ENCODE data around the gene SIPA1L3.
A peak's percentile ranks its signal among the peaks of the same experiment; 100 is the strongest.
"Not testable (repeated sequence)": the region's sequence is repeated elsewhere in the genome, so short reads cannot be mapped to it uniquely, and the experiment has no call there.

The SIPA1L3 gene

DNA sequence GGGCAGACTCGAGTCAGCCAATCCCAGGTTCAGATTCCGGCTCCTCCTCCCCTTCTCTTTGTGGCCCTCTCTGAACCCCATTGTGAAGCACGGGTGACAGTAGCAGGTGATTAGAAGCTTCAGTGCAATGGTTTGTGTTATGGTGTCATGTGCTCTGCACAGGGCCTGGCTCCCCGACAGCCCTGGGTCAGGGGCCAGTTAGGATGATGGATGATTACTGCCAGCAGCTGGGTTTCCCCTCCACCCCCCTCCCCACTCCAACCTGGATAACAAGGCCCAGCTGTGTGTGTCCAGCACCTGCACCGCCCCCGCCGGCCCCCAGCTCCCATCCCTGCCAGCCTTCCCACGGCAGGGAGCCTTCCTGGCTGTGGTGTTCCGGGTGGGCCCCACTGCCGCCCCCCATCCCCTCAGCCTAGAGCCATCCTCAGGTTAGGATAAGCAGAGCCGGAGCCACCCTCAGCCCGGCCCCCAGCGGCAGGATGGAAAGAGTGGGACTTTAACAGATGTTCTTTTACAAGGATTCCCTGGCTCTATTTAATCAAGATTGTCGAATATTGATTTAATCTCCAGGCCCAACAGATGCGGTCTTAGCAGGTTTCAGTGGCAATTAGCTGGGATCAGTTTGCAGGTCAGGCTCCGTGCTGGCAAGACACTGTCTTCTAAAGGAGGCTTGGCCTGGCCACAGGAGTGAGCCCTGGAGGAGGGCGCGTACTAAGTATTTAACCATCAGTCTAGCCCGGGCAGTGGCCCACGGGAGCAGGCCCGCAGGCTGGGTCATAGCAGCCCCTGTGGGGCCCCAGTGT, 156.2 kb downstream of the SIPA1L3 start:
- TF ChIP-seq, protein P1, sequence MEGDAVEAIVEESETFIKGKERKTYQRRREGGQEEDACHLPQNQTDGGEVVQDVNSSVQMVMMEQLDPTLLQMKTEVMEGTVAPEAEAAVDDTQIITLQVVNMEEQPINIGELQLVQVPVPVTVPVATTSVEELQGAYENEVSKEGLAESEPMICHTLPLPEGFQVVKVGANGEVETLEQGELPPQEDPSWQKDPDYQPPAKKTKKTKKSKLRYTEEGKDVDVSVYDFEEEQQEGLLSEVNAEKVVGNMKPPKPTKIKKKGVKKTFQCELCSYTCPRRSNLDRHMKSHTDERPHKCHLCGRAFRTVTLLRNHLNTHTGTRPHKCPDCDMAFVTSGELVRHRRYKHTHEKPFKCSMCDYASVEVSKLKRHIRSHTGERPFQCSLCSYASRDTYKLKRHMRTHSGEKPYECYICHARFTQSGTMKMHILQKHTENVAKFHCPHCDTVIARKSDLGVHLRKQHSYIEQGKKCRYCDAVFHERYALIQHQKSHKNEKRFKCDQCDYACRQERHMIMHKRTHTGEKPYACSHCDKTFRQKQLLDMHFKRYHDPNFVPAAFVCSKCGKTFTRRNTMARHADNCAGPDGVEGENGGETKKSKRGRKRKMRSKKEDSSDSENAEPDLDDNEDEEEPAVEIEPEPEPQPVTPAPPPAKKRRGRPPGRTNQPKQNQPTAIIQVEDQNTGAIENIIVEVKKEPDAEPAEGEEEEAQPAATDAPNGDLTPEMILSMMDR (IDR thresholded peaks at IDR 0.05; ENCODE audit: low read depth, low read length) = no peak
- no peak for DNase-seq (ENCODE audit: low read depth in 2 of 2)
- no peak overlapping the region for H3K4me3 ChIP-seq (replicated peaks in 1 of 2; ENCODE audit: low read depth in 2 of 2, low read length in 2 of 2)

DNA sequence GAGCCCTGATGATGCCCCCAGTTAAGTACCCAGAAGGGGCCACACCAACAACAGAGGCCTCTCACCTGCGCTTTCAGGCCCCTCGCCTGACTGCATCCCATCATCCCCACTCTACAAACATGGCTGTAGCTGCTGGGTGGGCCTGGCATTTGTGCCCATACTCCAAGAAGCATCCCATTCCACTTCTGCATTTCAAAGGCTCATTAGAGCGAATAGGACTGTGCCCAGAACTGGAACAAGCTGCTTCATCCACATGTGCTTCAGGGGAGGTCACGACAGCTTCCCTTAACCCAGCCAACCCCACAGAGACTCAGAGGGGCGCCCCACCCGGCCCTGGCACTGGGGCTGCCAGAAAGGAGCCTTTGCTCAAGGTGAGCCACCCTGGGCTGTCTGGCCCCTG, 156.9 kb downstream of the SIPA1L3 start:
- H3K4me3 ChIP-seq (replicated peaks in 1 of 2; ENCODE audit: low read depth in 2 of 2, low read length in 2 of 2) = no peak overlapping the region
- TF ChIP-seq, protein P1 (IDR thresholded peaks at IDR 0.05; ENCODE audit: low read depth, low read length) = no peak
- DNase-seq (ENCODE audit: low read depth in 2 of 2) = no peak

DNA sequence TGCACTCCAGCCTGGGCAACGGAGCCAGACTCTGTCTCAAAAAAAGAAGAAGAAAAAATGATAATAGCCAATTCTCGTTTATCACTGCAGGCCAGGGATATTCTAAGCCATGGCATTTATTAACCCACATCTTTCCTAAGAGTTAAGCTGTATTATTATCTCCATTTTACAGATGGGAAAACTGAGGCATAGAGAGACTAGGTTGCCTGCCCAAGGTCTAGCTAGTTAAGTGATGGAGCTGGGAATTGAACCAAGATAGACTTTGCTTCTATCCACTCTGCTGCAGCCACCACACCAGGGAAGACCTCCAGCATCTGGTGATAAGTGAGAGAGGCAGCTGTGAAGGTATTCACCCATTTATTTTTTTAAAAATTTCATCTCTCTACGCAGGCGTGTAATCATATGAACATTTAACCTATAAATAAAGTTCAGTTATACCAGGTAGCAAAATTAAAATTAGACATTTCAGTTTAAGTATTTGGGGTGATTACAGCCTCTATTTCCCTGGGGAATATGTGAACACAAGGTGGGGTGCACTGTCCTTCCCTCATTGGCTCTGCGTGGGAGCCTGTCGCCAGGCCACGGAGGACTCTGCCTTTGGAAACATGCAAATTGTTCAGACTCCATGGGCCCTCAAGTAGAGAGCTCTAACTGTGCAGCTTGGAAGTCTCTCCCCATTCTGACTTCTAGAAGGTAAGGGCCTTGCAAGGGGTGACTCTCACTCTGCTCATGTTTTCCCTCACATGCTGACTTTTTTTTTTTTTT, 157.8 kb downstream of the SIPA1L3 start:
- DNase-seq (ENCODE audit: low read depth in 2 of 2) = no peak
- H3K4me3 ChIP-seq (replicated peaks in 1 of 2; ENCODE audit: low read depth in 2 of 2, low read length in 2 of 2) = no peak overlapping the region
- TF ChIP-seq, protein P1 (IDR thresholded peaks at IDR 0.05; ENCODE audit: low read depth, low read length) = no peak

DNA sequence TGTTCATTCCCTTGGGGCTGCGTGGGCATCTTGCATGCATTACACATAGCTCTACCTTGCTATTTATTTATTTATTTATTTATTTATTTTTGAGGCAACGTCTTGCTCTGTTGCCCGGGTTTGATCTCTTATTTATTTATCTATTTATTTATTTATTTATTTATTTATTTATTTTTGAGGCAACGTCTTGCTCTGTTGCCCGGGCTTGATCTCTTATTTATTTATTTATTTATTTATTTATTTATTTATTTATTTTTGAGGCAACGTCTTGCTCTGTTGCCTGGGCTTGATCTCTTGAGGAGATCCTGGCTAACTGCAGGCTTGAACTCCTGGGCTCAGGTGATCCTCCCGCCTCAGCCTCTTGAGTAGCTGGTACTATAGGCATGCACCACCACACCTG, 158.8 kb downstream of the SIPA1L3 start:
- not testable (repeated sequence) for H3K4me3 ChIP-seq (replicated peaks in 1 of 2; ENCODE audit: low read depth in 2 of 2, low read length in 2 of 2); DNase-seq (ENCODE audit: low read depth in 2 of 2)

DNA sequence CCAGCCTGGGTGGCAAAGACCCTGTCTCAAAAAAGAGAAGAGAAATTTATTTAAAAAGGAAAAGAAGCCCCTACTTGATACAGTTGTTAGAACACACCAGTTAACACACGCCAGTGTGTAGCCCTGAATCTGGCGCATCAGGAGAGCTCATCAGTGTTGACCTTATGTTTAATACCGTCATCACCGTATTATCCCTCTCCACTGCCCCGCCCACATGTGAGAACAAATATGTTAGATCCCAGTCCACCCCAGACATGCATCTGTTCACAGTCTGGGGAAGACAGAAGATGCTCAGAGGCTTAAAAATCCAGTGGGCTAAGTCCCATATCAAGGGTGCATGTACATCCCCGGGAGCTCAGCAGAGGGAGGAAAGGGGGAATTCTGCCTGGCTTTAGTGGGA, 161.8 kb downstream of the SIPA1L3 start:
- no peak overlapping the region for H3K4me3 ChIP-seq (replicated peaks in 1 of 2; ENCODE audit: low read depth in 2 of 2, low read length in 2 of 2)
- TF ChIP-seq, protein P1 (IDR thresholded peaks at IDR 0.05; ENCODE audit: low read depth, low read length) = no peak
- no peak for DNase-seq (ENCODE audit: low read depth in 2 of 2)

DNA sequence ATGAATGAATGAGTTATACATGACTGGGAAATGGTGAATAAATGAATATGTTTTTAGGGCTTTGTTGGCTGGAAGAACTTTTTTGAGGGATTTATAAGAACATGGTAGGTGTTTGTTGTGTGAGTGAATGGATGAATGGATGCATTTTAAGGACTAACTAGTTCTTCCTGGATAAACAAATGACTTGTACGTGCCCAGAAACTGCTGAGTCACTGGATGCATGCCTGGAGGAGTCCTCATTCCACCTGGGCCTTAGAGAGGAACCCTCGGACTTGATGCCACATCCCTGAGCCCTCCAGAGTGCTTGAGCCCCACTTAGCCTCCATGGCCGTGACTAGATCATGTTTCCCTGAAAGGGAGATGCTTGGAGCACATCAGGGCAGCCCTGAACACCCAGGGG, 163.6 kb downstream of the SIPA1L3 start:
- TF ChIP-seq, protein P1 (IDR thresholded peaks at IDR 0.05; ENCODE audit: low read depth, low read length) = no peak
- H3K4me3 ChIP-seq (replicated peaks in 1 of 2; ENCODE audit: low read depth in 2 of 2, low read length in 2 of 2) = no peak overlapping the region
- peak; percentile 43 to 79 for DNase-seq (ENCODE audit: low read depth in 2 of 2)

DNA sequence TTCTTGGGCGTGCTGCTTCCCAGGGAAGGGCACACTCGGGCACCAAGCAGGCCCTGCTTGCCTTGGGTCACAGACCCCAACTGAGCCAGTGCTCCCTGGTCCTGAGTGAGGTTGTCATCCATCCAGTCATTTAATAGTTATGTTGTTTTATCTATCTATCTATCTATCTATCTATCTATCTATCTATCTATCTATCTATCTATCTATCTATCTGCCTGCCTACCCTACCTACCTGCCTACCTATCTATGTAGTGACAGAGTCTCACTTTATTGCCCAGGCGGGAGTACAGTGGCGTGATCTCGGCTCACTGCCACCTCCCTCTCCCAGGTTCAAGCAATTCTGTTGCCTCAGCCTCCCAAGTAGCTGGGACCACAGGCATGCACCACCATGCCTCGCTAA, 164.0 kb downstream of the SIPA1L3 start:
- H3K4me3 ChIP-seq (replicated peaks in 1 of 2; ENCODE audit: low read depth in 2 of 2, low read length in 2 of 2); DNase-seq (ENCODE audit: low read depth in 2 of 2): not testable (repeated sequence)

Measured in cardiac fibroblast (primary cell).